DND-41 (cell line): Measurements from ENCODE around the gene ZDHHC11B.
"Not testable (repeated sequence)": the region's sequence is repeated elsewhere in the genome, so short reads cannot be mapped to it uniquely, and the experiment has no call there.

Source experiments
- ATAC-seq: fragments of 200-7000 bp; cut with Tn5 transposase; 3 replicates; pipeline ENCODE4 v1.9.1; 2021; ENCODE audit warnings: low read depth; ENCODE audit not compliant: insufficient read depth
- DNase-seq: peaks from one replicate; pipeline ENCODE4 v3.0.0-alpha.2; 2020
- H2AFZ ChIP-seq: 2 replicates; pipeline ENCODE4 v1.6.0; 2012; ENCODE audit warnings: low read depth, low read length
- H3K27ac ChIP-seq: 2 replicates; pipeline ENCODE4 v1.5.1; 2012; ENCODE audit warnings: low read length, inconsistent platforms
- H3K27me3 ChIP-seq: fragments of 200-600 bp; sonication (generic); 2 replicates; pipeline ENCODE4 v1.6.0; 2012; ENCODE audit warnings: low read length, mild to moderate bottlenecking, inconsistent platforms; ENCODE audit not compliant: insufficient read depth, poor library complexity
- H3K36me3 ChIP-seq: 2 replicates; pipeline ENCODE4 v1.5.1; 2012; ENCODE audit warnings: low read length, inconsistent platforms; ENCODE audit not compliant: insufficient read depth
- H3K4me1 ChIP-seq: 2 replicates; pipeline ENCODE4 v1.5.1; 2012; ENCODE audit warnings: mild to moderate bottlenecking, low read length; ENCODE audit not compliant: insufficient read depth
- H3K4me2 ChIP-seq: 2 replicates; pipeline ENCODE4 v1.6.0; 2012; ENCODE audit warnings: mild to moderate bottlenecking, moderate library complexity, low read length, inconsistent platforms; ENCODE audit not compliant: insufficient read depth
- H3K4me3 ChIP-seq, 2 experiments: fragments of 200-600 bp in 1 of 2; shearing (Covaris generic) in 1 of 2; 2 replicates each; pipeline ENCODE4 v1.5.1; 2012 to 2016; ENCODE audit warnings: inconsistent platforms in 2 of 2, low read length in 2 of 2, mild to moderate bottlenecking in 2 of 2, low read depth in 1 of 2, moderate library complexity in 1 of 2
- H3K79me2 ChIP-seq: 2 replicates; pipeline ENCODE4 v1.6.0; 2012; ENCODE audit warnings: low read length, inconsistent platforms; ENCODE audit not compliant: insufficient read depth
- H3K9ac ChIP-seq: 2 replicates; pipeline ENCODE4 v1.6.0; 2012; ENCODE audit warnings: low read depth, mild to moderate bottlenecking, inconsistent platforms, low read length, moderate library complexity
- H3K9me3 ChIP-seq: 2 replicates; pipeline ENCODE4 v1.5.1; 2012; ENCODE audit warnings: low read length, moderate library complexity, mild to moderate bottlenecking, inconsistent platforms; ENCODE audit not compliant: insufficient read depth, severe bottlenecking
- H4K20me1 ChIP-seq: 2 replicates; pipeline ENCODE4 v1.6.0; 2012; ENCODE audit warnings: low read length; ENCODE audit not compliant: insufficient read depth
- EZH2 ChIP-seq: IDR thresholded peaks from 3 replicates; pipeline ENCODE4 v1.6.1; 2012; ENCODE audit warnings: borderline replicate concordance, low read depth, mild to moderate bottlenecking, moderate library complexity, low read length, inconsistent platforms; ENCODE audit not compliant: severe bottlenecking
- TF ChIP-seq, protein P1 (sequence below): IDR thresholded peaks from 2 replicates; pipeline ENCODE4 v1.5.1; 2012; ENCODE audit warnings: borderline replicate concordance, low read length, moderate library complexity, mild to moderate bottlenecking; ENCODE audit not compliant: poor library complexity, severe bottlenecking; ENCODE audit errors: extremely low read depth

ZDHHC11B gene

GRCh38 chr5:751496-751895, 33.0 kb downstream of the ZDHHC11B start:
- no peak for DNase-seq
- Histone ChIP-seq H3K79me2 (no peaks in the 10 kb centered on the region), H3K36me3 (no peaks in the 10 kb centered on the region), H2AFZ (no peak overlapping the region), H3K4me1 (no peaks in the 10 kb centered on the region), H3K4me3 (no peak overlapping the region), H3K27me3 (no peaks in the 10 kb centered on the region), H3K9ac (no peak overlapping the region), H3K9me3 (no peaks in the 10 kb centered on the region), H3K4me2 (no peak overlapping the region), H4K20me1 (peaks cover 2% of the 10 kb centered on the region; the same call in 1 of the 2 replicates), H3K27ac (no peak overlapping the region)
- TF ChIP-seq, protein P1, sequence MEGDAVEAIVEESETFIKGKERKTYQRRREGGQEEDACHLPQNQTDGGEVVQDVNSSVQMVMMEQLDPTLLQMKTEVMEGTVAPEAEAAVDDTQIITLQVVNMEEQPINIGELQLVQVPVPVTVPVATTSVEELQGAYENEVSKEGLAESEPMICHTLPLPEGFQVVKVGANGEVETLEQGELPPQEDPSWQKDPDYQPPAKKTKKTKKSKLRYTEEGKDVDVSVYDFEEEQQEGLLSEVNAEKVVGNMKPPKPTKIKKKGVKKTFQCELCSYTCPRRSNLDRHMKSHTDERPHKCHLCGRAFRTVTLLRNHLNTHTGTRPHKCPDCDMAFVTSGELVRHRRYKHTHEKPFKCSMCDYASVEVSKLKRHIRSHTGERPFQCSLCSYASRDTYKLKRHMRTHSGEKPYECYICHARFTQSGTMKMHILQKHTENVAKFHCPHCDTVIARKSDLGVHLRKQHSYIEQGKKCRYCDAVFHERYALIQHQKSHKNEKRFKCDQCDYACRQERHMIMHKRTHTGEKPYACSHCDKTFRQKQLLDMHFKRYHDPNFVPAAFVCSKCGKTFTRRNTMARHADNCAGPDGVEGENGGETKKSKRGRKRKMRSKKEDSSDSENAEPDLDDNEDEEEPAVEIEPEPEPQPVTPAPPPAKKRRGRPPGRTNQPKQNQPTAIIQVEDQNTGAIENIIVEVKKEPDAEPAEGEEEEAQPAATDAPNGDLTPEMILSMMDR: no peak
- ATAC-seq: no peak

- not testable (repeated sequence) for H3K79me2 ChIP-seq
Observed at GRCh38 chr5:750226-750625, 34.3 kb downstream of the ZDHHC11B start.

DNA sequence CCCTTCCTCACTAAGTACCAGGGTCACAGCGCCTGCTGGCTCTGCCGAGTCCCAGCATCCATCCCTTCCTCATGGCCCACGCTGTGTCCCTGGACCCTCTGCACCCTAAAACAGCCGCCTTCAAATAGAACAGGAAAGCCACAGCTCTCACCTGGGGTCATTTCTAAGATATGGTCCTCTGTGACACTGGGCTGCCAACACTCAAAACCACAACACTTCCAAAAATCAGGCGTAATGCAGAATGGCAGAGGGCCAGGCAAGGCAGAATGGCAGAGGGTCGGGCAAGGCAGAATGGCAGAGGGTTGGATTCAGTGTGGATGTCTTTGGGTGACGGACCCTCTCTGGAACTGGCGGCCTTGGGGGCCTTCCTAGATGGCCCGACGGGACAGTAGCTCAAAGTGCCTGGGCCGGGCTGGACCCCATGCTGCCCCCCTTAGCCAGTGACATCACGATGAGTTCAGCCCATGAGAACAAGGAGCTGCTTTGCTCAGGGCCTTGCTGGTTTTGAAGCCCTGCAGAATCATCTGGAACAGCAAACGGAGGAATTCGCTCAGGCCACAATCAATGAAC, 35.3 kb downstream of the ZDHHC11B start:
- Histone ChIP-seq H3K79me2 (no peaks in the 10 kb centered on the region), H3K9me3 (no peaks in the 10 kb centered on the region), H3K27ac (no peak overlapping the region), H3K4me3 (no peak overlapping the region), H2AFZ (no peak overlapping the region), H3K4me2 (no peak overlapping the region), H3K9ac (no peak overlapping the region), H3K4me1 (no peaks in the 10 kb centered on the region), H3K36me3 (no peaks in the 10 kb centered on the region), H4K20me1 (peaks cover 2% of the 10 kb centered on the region; the same call in 1 of the 2 replicates), H3K27me3 (no peaks in the 10 kb centered on the region)
- DNase-seq (no peak), ATAC-seq (no peak)
- TF ChIP-seq EZH2: no peak
- TF ChIP-seq, protein P1: no peak

More at GRCh38 chr5:750226-750625, 34.3 kb downstream of the ZDHHC11B start:
- not testable (repeated sequence) for H3K4me3 ChIP-seq, DNase-seq, H3K9ac ChIP-seq, H4K20me1 ChIP-seq, H3K27ac ChIP-seq, H3K4me2 ChIP-seq, H3K36me3 ChIP-seq, H2AFZ ChIP-seq, ATAC-seq, H3K9me3 ChIP-seq, H3K4me1 ChIP-seq, H3K27me3 ChIP-seq

DNA sequence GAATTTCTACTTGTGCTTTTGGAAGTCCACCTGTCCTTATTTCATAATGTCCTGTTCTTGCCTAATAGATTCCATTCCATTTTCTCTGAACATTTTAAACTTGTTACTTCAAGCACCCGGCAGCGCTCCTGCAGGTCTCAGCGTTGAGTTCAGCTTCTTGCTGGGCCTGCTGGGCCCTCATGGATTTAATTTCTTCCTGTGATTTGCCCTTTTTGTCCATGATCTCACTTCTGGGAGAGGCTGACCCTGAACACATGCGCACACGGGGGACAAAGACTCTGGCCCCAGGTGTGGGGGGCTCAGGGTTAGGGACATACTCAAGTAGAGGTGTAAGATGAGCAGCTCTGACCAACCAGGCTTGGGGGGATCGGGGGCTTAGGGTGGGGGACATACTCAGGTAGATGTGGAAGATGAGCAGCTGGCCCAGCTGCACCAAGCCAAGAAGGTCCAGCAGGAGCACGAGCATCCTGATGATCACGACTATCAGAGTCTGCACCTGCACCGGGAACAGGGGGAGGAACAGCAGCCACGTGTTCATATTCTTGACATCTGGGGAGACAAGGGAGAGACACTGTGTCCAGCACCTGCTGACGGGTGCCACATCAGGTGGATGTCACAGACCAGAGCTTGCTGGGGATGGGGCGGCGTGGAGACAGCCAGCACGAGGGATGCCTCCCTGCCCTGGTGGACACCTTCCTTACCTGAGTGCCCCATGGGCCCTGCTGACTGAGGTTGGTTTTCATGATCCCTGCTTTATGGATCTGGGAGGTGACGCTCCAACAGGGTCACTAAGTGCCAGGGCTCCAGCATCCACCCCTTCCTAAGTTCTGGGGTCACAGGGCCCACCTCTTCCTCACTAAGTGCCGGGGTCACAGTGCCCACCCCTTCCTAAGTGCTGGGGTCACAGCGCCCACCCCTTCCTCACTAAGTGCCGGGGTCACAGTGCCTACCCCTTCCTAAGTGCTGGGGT, 36.2 kb downstream of the ZDHHC11B start:
- not testable (repeated sequence) for H3K9ac ChIP-seq, H3K4me2 ChIP-seq, H3K79me2 ChIP-seq, H3K4me3 ChIP-seq, H3K27ac ChIP-seq, H3K27me3 ChIP-seq, DNase-seq, ATAC-seq, H4K20me1 ChIP-seq, H3K9me3 ChIP-seq, H2AFZ ChIP-seq, H3K4me1 ChIP-seq, H3K36me3 ChIP-seq

- H3K4me1 ChIP-seq, H3K4me2 ChIP-seq, H3K9ac ChIP-seq, H3K27ac ChIP-seq, H2AFZ ChIP-seq, H3K36me3 ChIP-seq, H4K20me1 ChIP-seq, H3K9me3 ChIP-seq, H3K27me3 ChIP-seq, H3K4me3 ChIP-seq, H3K79me2 ChIP-seq, ATAC-seq, DNase-seq: not testable (repeated sequence)
Observed at GRCh38 chr5:747303-747844, 37.2 kb downstream of the ZDHHC11B start.
